Measurements from ENCODE around the gene NR6A1. TPM values are rescaled to one million over a fixed set of nuclear protein-coding genes. Genes with fewer than 3 reads are reported as not detected.

NR6A1 gene
- total and polyA plus RNA-seq, 2 of the 13 experiments (the other 11 are each of a cell fraction or from before 2014, with no cell fraction given): 28.1 to 31.5 TPM

DNA sequence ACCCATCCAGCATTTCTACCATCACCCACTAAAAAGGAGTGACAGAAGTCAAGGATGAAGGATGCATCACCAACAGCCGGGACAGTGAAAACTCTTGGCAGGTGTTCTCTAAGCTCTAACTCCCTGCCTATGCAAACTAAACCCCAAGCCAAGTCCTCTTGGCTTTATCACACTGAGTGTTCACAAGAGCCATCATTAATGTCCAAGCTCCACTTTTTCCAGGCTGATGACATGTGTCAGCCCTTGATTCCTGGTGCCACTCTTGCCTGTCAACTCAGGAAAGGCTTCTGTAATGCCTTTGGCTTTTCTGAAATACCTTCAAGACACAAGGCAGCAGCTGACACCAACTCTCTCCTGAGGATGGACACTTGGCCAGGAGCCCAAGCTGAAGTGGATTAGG is 86.9 kb downstream of the NR6A1 start:
- H3K9ac ChIP-seq (ENCODE audit: insufficient read depth, low read depth, low read length): no peak overlapping the region
- H3K79me2 ChIP-seq (ENCODE audit: insufficient read depth, low read length): peaks cover 6% of the 10 kb centered on the region
- no TSS peak for BruUV-seq (replicated peaks)
- peaks cover 3 to 7% of the 10 kb centered on the region in 2 experiments; a peak in 2 of 5 replicates for H3K36me3 ChIP-seq (replicated peaks in 1 of 2; ENCODE audit: control insufficient read depth in 1 of 2, insufficient read depth in 2 of 2, low read length in 2 of 2)
- TF ChIP-seq ZNF761 (CRISPR knock-in tag; conservative IDR thresholded peaks at IDR 0.05): no peak
- TF ChIP-seq RFXAP (CRISPR knock-in tag; IDR thresholded peaks at IDR 0.05; ENCODE audit: borderline replicate concordance): no peak
- no peak for TF ChIP-seq NPAS2 (CRISPR knock-in tag; IDR thresholded peaks at IDR 0.05; ENCODE audit: borderline replicate concordance)
- no peak for TF ChIP-seq KDM3A (CRISPR knock-in tag; IDR thresholded peaks at IDR 0.05; ENCODE audit: low read depth)
- TF ChIP-seq MYNN (CRISPR knock-in tag; IDR thresholded peaks at IDR 0.05; ENCODE audit: low read depth): no peak
- no peak for TF ChIP-seq ETV6 (CRISPR knock-in tag; conservative IDR thresholded peaks at IDR 0.05)
- TF ChIP-seq, protein P1, sequence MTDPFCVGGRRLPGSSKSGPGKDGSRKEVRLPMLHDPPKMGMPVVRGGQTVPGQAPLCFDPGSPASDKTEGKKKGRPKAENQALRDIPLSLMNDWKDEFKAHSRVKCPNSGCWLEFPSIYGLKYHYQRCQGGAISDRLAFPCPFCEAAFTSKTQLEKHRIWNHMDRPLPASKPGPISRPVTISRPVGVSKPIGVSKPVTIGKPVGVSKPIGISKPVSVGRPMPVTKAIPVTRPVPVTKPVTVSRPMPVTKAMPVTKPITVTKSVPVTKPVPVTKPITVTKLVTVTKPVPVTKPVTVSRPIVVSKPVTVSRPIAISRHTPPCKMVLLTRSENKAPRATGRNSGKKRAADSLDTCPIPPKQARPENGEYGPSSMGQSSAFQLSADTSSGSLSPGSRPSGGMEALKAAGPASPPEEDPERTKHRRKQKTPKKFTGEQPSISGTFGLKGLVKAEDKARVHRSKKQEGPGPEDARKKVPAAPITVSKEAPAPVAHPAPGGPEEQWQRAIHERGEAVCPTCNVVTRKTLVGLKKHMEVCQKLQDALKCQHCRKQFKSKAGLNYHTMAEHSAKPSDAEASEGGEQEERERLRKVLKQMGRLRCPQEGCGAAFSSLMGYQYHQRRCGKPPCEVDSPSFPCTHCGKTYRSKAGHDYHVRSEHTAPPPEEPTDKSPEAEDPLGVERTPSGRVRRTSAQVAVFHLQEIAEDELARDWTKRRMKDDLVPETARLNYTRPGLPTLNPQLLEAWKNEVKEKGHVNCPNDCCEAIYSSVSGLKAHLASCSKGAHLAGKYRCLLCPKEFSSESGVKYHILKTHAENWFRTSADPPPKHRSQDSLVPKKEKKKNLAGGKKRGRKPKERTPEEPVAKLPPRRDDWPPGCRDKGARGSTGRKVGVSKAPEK (CRISPR knock-in tag; IDR thresholded peaks at IDR 0.05; ENCODE audit: borderline replicate concordance): no peak
- TF ChIP-seq, protein P2, sequence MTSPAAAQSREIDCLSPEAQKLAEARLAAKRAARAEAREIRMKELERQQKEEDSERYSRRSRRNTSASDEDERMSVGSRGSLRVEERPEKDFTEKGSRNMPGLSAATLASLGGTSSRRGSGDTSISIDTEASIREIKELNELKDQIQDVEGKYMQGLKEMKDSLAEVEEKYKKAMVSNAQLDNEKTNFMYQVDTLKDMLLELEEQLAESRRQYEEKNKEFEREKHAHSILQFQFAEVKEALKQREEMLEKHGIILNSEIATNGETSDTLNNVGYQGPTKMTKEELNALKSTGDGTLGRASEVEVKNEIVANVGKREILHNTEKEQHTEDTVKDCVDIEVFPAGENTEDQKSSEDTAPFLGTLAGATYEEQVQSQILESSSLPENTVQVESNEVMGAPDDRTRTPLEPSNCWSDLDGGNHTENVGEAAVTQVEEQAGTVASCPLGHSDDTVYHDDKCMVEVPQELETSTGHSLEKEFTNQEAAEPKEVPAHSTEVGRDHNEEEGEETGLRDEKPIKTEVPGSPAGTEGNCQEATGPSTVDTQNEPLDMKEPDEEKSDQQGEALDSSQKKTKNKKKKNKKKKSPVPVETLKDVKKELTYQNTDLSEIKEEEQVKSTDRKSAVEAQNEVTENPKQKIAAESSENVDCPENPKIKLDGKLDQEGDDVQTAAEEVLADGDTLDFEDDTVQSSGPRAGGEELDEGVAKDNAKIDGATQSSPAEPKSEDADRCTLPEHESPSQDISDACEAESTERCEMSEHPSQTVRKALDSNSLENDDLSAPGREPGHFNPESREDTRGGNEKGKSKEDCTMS (CRISPR knock-in tag; conservative IDR thresholded peaks at IDR 0.05): no peak
- no peak for TF ChIP-seq GTF2F1 (IDR thresholded peaks at IDR 0.05; ENCODE audit: low read length)
- TF ChIP-seq DR1 (CRISPR knock-in tag; IDR thresholded peaks at IDR 0.05): no peak
- TF ChIP-seq ZBTB37 (CRISPR knock-in tag; IDR thresholded peaks at IDR 0.05): no peak
- no peak for TF ChIP-seq HOXA3 (CRISPR knock-in tag; IDR thresholded peaks at IDR 0.05)
- no peak for TF ChIP-seq NR0B2 (CRISPR knock-in tag; IDR thresholded peaks at IDR 0.05)
- ChIA-PET CTCF (ENCODE audit: low intra/inter-chr PET ratio, low total read pairs) (no interaction called here), POLR2A (no interaction called here)
- DNase-seq (ENCODE audit: low spot score): no peak
- no peaks in the 10 kb centered on the region for H3K9me3 ChIP-seq (ENCODE audit: low read length)
- in situ Hi-C loops (cut with HindIII; ENCODE audit: extremely low pct_ligation_motif_present, low pct_unique_long_range_greater_than_20kb) (no loop called here), intact Hi-C loops (cut with micrococcal nuclease; ENCODE audit: unreplicated experiment) (no loop called here)
- peaks cover 27% of the 10 kb centered on the region for H3K4me1 ChIP-seq (ENCODE audit: insufficient read depth, low read length)
- no peaks in the 10 kb centered on the region for H4K20me1 ChIP-seq (ENCODE audit: insufficient read depth, low read length)
- no peak overlapping the region for H3K4me3 ChIP-seq (replicated peaks in 1 of 3; ENCODE audit: insufficient read depth in 1 of 3, low read depth in 2 of 3, low read length in 3 of 3)
- H3K27me3 ChIP-seq (ENCODE audit: control insufficient read depth in 1 of 2, insufficient read depth in 2 of 2, low read length in 2 of 2): no peaks in the 10 kb centered on the region
- no peak for ATAC-seq
- no peak overlapping the region for H2AFZ ChIP-seq (ENCODE audit: low read length)
- WGBS (ENCODE audit: low lambda C conversion rate): 83% methylated on average over 1 of the region's 1 CpG
- no peak overlapping the region for H3K4me2 ChIP-seq (ENCODE audit: low read depth, low read length)
- no peak for FAIRE-seq
- H3K27ac ChIP-seq (ENCODE audit: extremely low read length, insufficient read depth, low read length): no peak overlapping the region
